HCT116 (cell line): ENCODE measurements around the gene DYNLT3. TPM values are rescaled to one million over a fixed set of nuclear protein-coding genes. Genes with fewer than 3 reads are reported as not detected.

Source experiments
- ATAC-seq: fragments of 200-7000 bp; cut with Tn5 transposase; 2 replicates; pipeline ENCODE4 v1.9.1; 2020; ENCODE audit warnings: mild to moderate bottlenecking, moderate library complexity
- BruUV-seq: library from RNA; stranded (reverse); fragments of 400-500 nt; replicated peaks from 2 replicates; lab custom pipeline; 2021; lab: Mats Ljungman, UMichigan
- CTCF ChIA-PET: fragments of 300-600 bp; sonication (Branson Sonifier 250); formaldehyde crosslinking; loops from one replicate; lab custom pipeline; 2021; ENCODE audit warnings: antibody characterized with exemption; lab: Charles Lee
- POLR2A ChIA-PET: fragments of 300-600, 350-600 bp; sonication (Branson Sonifier 250); formaldehyde crosslinking; loops from one replicate; lab custom pipeline; 2021; ENCODE audit warnings: antibody characterized with exemption; lab: Charles Lee
- RAD21 ChIA-PET, 2 experiments: fragments of 300-600 bp; sonication (Branson Sonifier 250); formaldehyde crosslinking; loops; one replicate each; lab custom pipeline; 2023; ENCODE audit warnings: low total read pairs in 2 of 2; ENCODE audit not compliant: uncharacterized antibody in 2 of 2, unreplicated experiment in 2 of 2, low non-redundant PET in 1 of 2; lab: Charles Lee
- DNase-seq: peaks from one replicate; pipeline ENCODE4 v3.0.0-alpha.2; 2010; ENCODE audit warnings: low read depth, low spot score
- H2AFZ ChIP-seq: fragments of 200-600 bp; shearing (Covaris generic), sonication (generic); 2 replicates; pipeline ENCODE4 v1.6.1; 2017; ENCODE audit warnings: low read depth, mixed run types, mixed read lengths, antibody characterized with exemption, low read length; ENCODE audit not compliant: poor library complexity, severe bottlenecking
- H3K27ac ChIP-seq: 2 replicates; pipeline ENCODE4 v1.5.1; 2012; ENCODE audit warnings: low read depth, low read length
- H3K27me3 ChIP-seq: fragments of 200-600 bp; sonication (generic); 2 replicates; pipeline ENCODE4 v1.6.1; 2016; ENCODE audit warnings: mixed run types, low read length, mixed read lengths; ENCODE audit not compliant: insufficient read depth
- H3K36me3 ChIP-seq, 2 experiments: fragments of 200-500 bp in 1 of 2; fragments of 200-600 bp in 1 of 2; sonication (Bioruptor generic) in 1 of 2; sonication (generic) in 1 of 2; 2 replicates each; pipeline versions ENCODE4 v1.5.1 to v1.6.1; 2014 to 2016; ENCODE audit warnings: low read length in 2 of 2, inconsistent platforms in 1 of 2, mixed read lengths in 1 of 2, mixed run types in 1 of 2; ENCODE audit not compliant: insufficient read depth in 2 of 2, control insufficient read depth in 1 of 2
- H3K4me1 ChIP-seq, 2 experiments: fragments of 200-600 bp in 1 of 2; sonication (generic) in 1 of 2; 2 replicates each; pipeline versions ENCODE4 v1.5.1 to v1.6.1; 2012 to 2017; ENCODE audit warnings: low read length in 2 of 2, inconsistent platforms in 1 of 2, mild to moderate bottlenecking in 1 of 2, mixed read lengths in 1 of 2, mixed run types in 1 of 2, moderate library complexity in 1 of 2; ENCODE audit not compliant: insufficient read depth in 2 of 2, control insufficient read depth in 1 of 2
- H3K4me2 ChIP-seq: fragments of 200-600 bp; sonication (generic); 2 replicates; pipeline ENCODE4 v1.6.1; 2017; ENCODE audit warnings: mixed run types, low read length, mixed read lengths
- H3K4me3 ChIP-seq, 2 experiments: fragments of 200-600 bp in 1 of 2; sonication (generic) in 1 of 2; replicated peaks in 1 of 2; 2 replicates each; pipeline ENCODE4 v1.5.1; 2011 to 2016; ENCODE audit warnings: low read length in 2 of 2, control low read depth in 1 of 2, low read depth in 1 of 2, mild to moderate bottlenecking in 1 of 2, mixed read lengths in 1 of 2, mixed run types in 1 of 2
- H3K79me2 ChIP-seq: fragments of 200-600 bp; sonication (generic); 2 replicates; pipeline ENCODE4 v1.6.1; 2017; ENCODE audit warnings: mild to moderate bottlenecking, mixed run types, low read length, moderate library complexity, mixed read lengths; ENCODE audit not compliant: insufficient read depth
- H3K9ac ChIP-seq: fragments of 200-600 bp; sonication (generic); 2 replicates; pipeline ENCODE4 v1.6.1; 2016; ENCODE audit warnings: low read length, mixed read lengths
- H3K9me2 ChIP-seq: fragments of 200-600 bp; sonication (generic), shearing (Covaris generic); 2 replicates; pipeline ENCODE4 v1.6.1; 2017; ENCODE audit warnings: mixed run types, mild to moderate bottlenecking, moderate library complexity; ENCODE audit not compliant: insufficient read depth
- H3K9me3 ChIP-seq, 2 experiments: fragments of 200-500 bp in 1 of 2; fragments of 200-600 bp in 1 of 2; sonication (Bioruptor generic) in 1 of 2; sonication (generic) in 1 of 2; 2 replicates each; pipeline ENCODE4 v1.6.1; 2014 to 2017; ENCODE audit warnings: low read length in 2 of 2, mixed read lengths in 2 of 2, inconsistent platforms in 1 of 2, low read depth in 1 of 2, mild to moderate bottlenecking in 1 of 2, mixed run types in 1 of 2, moderate library complexity in 1 of 2; ENCODE audit not compliant: control insufficient read depth in 1 of 2, insufficient read depth in 1 of 2
- H4K20me1 ChIP-seq: fragments of 200-600 bp; sonication (generic), shearing (Covaris generic); 2 replicates; pipeline ENCODE4 v1.6.1; 2017; ENCODE audit warnings: mixed run types, mild to moderate bottlenecking, moderate library complexity; ENCODE audit not compliant: insufficient read depth
- CBX3 ChIP-seq: IDR thresholded peaks from 2 replicates; pipeline ENCODE4 v1.6.1; 2012; ENCODE audit warnings: low read depth
- CEBPB ChIP-seq: IDR thresholded peaks from 2 replicates; pipeline ENCODE4 v1.6.1; 2012; ENCODE audit warnings: low read depth
- EGR1 ChIP-seq: IDR thresholded peaks from 2 replicates; pipeline ENCODE4 v1.6.1; 2012; ENCODE audit warnings: low read depth
- EZH2 ChIP-seq: fragments of 200-600 bp; sonication (generic); IDR thresholded peaks from 2 replicates; pipeline ENCODE4 v1.6.1; 2017; ENCODE audit warnings: antibody characterized with exemption, mixed run types
- EZH2phosphoT487 ChIP-seq: fragments of 200-600 bp; IDR thresholded peaks from 2 replicates; pipeline ENCODE4 v1.6.1; 2018; ENCODE audit warnings: antibody characterized with exemption, borderline replicate concordance
- FOSL1 ChIP-seq: IDR thresholded peaks from 2 replicates; pipeline ENCODE4 v1.6.1; 2012; ENCODE audit warnings: low read depth
- JUND ChIP-seq: IDR thresholded peaks from 2 replicates; pipeline ENCODE4 v1.6.1; 2012
- MAX ChIP-seq: IDR thresholded peaks from 2 replicates; pipeline ENCODE4 v1.6.1; 2012
- POLR2A ChIP-seq: IDR thresholded peaks from 2 replicates; pipeline ENCODE4 v1.7.0; 2011; ENCODE audit warnings: borderline replicate concordance; ENCODE audit not compliant: insufficient read depth, insufficient read length; ENCODE audit errors: extremely low read depth
- POLR2AphosphoS5 ChIP-seq: IDR thresholded peaks from 2 replicates; pipeline ENCODE4 v1.6.1; 2011; ENCODE audit warnings: mild to moderate bottlenecking, low read depth, low read length, moderate library complexity
- RAD21 ChIP-seq: IDR thresholded peaks from 2 replicates; pipeline ENCODE4 v1.6.1; 2012; ENCODE audit warnings: low read depth, mild to moderate bottlenecking
- REST ChIP-seq: IDR thresholded peaks from 2 replicates; pipeline ENCODE4 v1.6.1; 2012; ENCODE audit warnings: low read depth
- SP1 ChIP-seq: IDR thresholded peaks from 2 replicates; pipeline ENCODE4 v1.6.1; 2012; ENCODE audit warnings: low read depth
- SRF ChIP-seq: IDR thresholded peaks from 2 replicates; pipeline ENCODE4 v1.6.1; 2012; ENCODE audit warnings: low read depth
- TCF7L2 ChIP-seq: IDR thresholded peaks from 2 replicates; pipeline ENCODE4 v1.7.0; 2011; ENCODE audit warnings: borderline replicate concordance, inconsistent platforms; ENCODE audit not compliant: insufficient read depth, insufficient read length; ENCODE audit errors: extremely low read depth
- YY1 ChIP-seq: IDR thresholded peaks from 2 replicates; pipeline ENCODE4 v1.6.1; 2011; ENCODE audit warnings: low read length, low read depth, moderate library complexity, mild to moderate bottlenecking; ENCODE audit not compliant: insufficient replicate concordance; ENCODE audit errors: extremely low read depth
- ZFX ChIP-seq: fragments of 450-650 bp; IDR thresholded peaks from 2 replicates; pipeline ENCODE4 v1.6.1; 2017
- intact Hi-C: fragments of 100-400 bp; cut with micrococcal nuclease; formaldehyde crosslinking; loops from 2 replicates; pipeline ENCODE4 v1.10.0; 2022
- total RNA-seq: library from RNA; stranded (reverse); gene quantifications from one replicate; pipeline ENCODE4 v1.2.1, GENCODE V29; 2021; ENCODE audit not compliant: unreplicated experiment

The DYNLT3 gene
- total RNA-seq, 1 experiment from 2014 or later: 20.9 TPM

- intact Hi-C loops: no loop called here
- DNase-seq (no peak), ATAC-seq (no peak)
- no peaks in the 10 kb centered on the region for H3K9me2 ChIP-seq
- no peak overlapping the region for H3K9ac ChIP-seq
- H3K4me3 ChIP-seq: peak overlapping the region in 1 of 2 experiments; percentile 68; a peak in 2 of 4 replicates
- H3K27me3 ChIP-seq: no peaks in the 10 kb centered on the region
- ChIA-PET CTCF (no interaction called here), RAD21 (no interaction called here), POLR2A (no interaction called here)
- H3K27ac ChIP-seq: no peak overlapping the region
- H3K9me3 ChIP-seq: no peaks in the 10 kb centered on the region
- no peak overlapping the region for H2AFZ ChIP-seq
- no peaks in the 10 kb centered on the region for H4K20me1 ChIP-seq
- no peaks in the 10 kb centered on the region for H3K36me3 ChIP-seq
- H3K4me2 ChIP-seq: peak overlapping the region; percentile 74
- no peaks in the 10 kb centered on the region for H3K79me2 ChIP-seq
- BruUV-seq: no TSS peak
- TF ChIP-seq TCF7L2 (no peak), EZH2 (no peak), FOSL1 (no peak), POLR2A (no peak), REST (no peak), CEBPB (no peak), POLR2AphosphoS5 (no peak), SP1 (no peak), RAD21 (no peak), MAX (no peak), YY1 (no peak), JUND (no peak), CBX3 (no peak), SRF (no peak), EGR1 (no peak), ZFX (no peak), EZH2phosphoT487 (no peak)
- peaks cover 0 to 4% of the 10 kb centered on the region in 2 experiments; a peak in 1 of 4 replicates for H3K4me1 ChIP-seq
These were observed 1.2 kb downstream of the DYNLT3 start for GRCh38 chrX:37846141-37846540.
